HG02981 (cell line): ENCODE data around the gene KLHDC10.
"Not testable (repeated sequence)": the region's sequence is repeated elsewhere in the genome, so short reads cannot be mapped to it uniquely, and the experiment has no call there.

Source experiments
- ATAC-seq: cut with Tn5 transposase; IDR thresholded peaks from one replicate; pipeline ENCODE4 v1.9.1; 2021; ENCODE audit warnings: mild to moderate bottlenecking, moderate library complexity; ENCODE audit not compliant: unreplicated experiment

The KLHDC10 gene

GRCh38 chr7:130114776-130115175, 44.4 kb downstream of the KLHDC10 start:
- no peak for ATAC-seq

- no peak for ATAC-seq
These were observed 48.0 kb downstream of the KLHDC10 start for GRCh38 chr7:130118294-130118693.

- ATAC-seq, result no peak
These were observed 48.5 kb downstream of the KLHDC10 start for GRCh38 chr7:130118801-130119200.

GRCh38 chr7:130123501-130123900, 53.2 kb downstream of the KLHDC10 start:
- ATAC-seq, result no peak

GRCh38 chr7:130124711-130125110, 54.4 kb downstream of the KLHDC10 start:
- no peak for ATAC-seq

GRCh38 chr7:130126840-130127239, 56.5 kb downstream of the KLHDC10 start:
- not testable (repeated sequence) for ATAC-seq

GRCh38 chr7:130127404-130127803, 57.1 kb downstream of the KLHDC10 start:
- ATAC-seq, result no peak

GRCh38 chr7:130127821-130128317, 57.5 kb downstream of the KLHDC10 start:
- ATAC-seq, result no peak

- ATAC-seq, result no peak
These were observed 58.7 kb downstream of the KLHDC10 start for GRCh38 chr7:130129011-130129411.

- ATAC-seq, result no peak
These were observed 61.0 kb downstream of the KLHDC10 start for GRCh38 chr7:130131191-130131834.

- no peak for ATAC-seq
These were observed 61.9 kb downstream of the KLHDC10 start for GRCh38 chr7:130131964-130132875.

- ATAC-seq, result no peak
These were observed 62.9 kb downstream of the KLHDC10 start for GRCh38 chr7:130133029-130133782.

GRCh38 chr7:130134106-130134636, 63.8 kb downstream of the KLHDC10 start:
- no peak for ATAC-seq

- no peak for ATAC-seq
These were observed 64.4 kb downstream of the KLHDC10 start for GRCh38 chr7:130134726-130135125.

GRCh38 chr7:130135208-130136205, 65.2 kb downstream of the KLHDC10 start:
- ATAC-seq, result no peak

GRCh38 chr7:130136579-130137167, 66.3 kb downstream of the KLHDC10 start:
- no peak for ATAC-seq

- no peak for ATAC-seq
These were observed 66.9 kb downstream of the KLHDC10 start for GRCh38 chr7:130137207-130137606.

- ATAC-seq, result no peak
These were observed 69.0 kb downstream of the KLHDC10 start for GRCh38 chr7:130139193-130139960.
